Thyroid gland (tissue), 4 donors: Measurements from ENCODE around the gene VARS1.

Experiments
- POLR2A ChIP-seq, 2 donors: fragments of 450-650 bp; IDR thresholded peaks; one replicate each; pipeline ENCODE4 v1.6.1; 2017; ENCODE audit warnings: antibody characterized with exemption in 2 of 2, mild to moderate bottlenecking in 2 of 2, moderate library complexity in 1 of 2
- TF ChIP-seq, protein P1 (sequence below), 6 experiments: fragments of 200-600 bp in 3 of 6; fragments of 450-650 bp in 3 of 6; sonication (generic) in 3 of 6; IDR thresholded peaks; one replicate each; pipeline ENCODE4 v1.5.1; 2016 to 2019; ENCODE audit warnings: antibody characterized with exemption in 6 of 6, mild to moderate bottlenecking in 2 of 6, inconsistent platforms in 1 of 6, moderate library complexity in 1 of 6

- no peak for TF ChIP-seq POLR2A (IDR thresholded peaks at IDR 0.05)
- TF ChIP-seq, protein P1, sequence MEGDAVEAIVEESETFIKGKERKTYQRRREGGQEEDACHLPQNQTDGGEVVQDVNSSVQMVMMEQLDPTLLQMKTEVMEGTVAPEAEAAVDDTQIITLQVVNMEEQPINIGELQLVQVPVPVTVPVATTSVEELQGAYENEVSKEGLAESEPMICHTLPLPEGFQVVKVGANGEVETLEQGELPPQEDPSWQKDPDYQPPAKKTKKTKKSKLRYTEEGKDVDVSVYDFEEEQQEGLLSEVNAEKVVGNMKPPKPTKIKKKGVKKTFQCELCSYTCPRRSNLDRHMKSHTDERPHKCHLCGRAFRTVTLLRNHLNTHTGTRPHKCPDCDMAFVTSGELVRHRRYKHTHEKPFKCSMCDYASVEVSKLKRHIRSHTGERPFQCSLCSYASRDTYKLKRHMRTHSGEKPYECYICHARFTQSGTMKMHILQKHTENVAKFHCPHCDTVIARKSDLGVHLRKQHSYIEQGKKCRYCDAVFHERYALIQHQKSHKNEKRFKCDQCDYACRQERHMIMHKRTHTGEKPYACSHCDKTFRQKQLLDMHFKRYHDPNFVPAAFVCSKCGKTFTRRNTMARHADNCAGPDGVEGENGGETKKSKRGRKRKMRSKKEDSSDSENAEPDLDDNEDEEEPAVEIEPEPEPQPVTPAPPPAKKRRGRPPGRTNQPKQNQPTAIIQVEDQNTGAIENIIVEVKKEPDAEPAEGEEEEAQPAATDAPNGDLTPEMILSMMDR (IDR thresholded peaks at IDR 0.05): no peak
Measured at GRCh38 chr6:31780507-31781243, 14.9 kb downstream of the VARS1 start.
